HG03432 (cell line): ENCODE data around the gene AP2A2.

Experiments
- ATAC-seq: cut with Tn5 transposase; IDR thresholded peaks from one replicate; pipeline ENCODE4 v1.9.1; 2021; ENCODE audit warnings: mild to moderate bottlenecking, moderate library complexity; ENCODE audit not compliant: unreplicated experiment

Gene AP2A2

DNA sequence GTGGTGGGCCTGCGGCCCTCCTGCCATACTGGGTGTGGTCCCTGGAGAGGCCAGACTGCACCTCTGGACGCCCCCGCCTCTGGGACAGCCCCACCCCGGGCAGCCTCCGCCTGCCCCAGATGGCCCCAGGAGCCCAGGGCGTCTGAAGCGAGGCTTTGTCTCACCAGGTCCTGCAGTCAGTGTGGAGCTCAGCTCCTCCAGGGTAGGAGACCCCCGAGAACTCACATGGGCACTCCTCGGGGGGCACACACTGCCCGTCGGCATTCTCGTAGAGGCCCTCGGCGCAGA is 100.4 kb downstream of the AP2A2 start:
- no peak for ATAC-seq

DNA sequence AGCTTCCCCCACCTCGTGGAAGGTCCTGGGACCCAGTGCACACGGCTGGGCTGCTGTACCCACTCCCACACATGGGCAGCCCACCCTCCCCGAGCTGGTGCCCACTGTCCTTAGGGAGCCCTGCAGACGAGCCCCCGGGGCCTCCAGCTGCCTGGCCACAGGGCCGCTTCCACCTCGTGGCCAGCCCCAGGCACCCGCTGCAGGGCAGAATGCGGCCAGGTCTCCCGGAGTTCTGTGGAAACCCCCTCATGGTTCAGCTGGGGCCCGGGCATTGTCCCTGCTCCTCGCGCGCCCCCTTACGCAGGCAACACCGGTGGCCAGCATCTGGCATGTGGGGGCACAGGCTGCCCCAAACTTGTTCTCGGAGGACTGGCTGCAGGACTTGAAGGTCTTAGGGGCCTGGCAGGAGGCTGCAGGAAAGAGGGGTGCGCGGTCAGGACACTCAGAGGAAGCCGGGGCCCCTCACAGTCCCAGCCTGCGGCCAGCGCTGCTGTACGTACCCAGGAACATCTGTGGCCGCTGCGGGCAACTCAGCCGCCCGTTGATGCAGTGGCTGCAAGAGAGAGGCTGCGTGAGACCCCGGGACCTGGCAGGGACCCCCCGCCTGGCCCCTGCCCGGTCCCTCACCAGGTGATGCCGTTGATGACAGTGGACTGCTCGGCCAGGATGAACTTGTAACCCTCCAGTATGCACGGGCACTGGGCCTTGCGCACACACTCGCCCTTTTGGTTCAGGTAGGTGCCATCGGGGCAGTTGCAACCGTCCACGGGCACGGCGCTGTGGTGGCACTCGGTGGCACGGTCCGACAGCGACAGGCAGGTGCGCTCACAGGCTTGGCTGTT is 101.2 kb downstream of the AP2A2 start:
- ATAC-seq = no peak

DNA sequence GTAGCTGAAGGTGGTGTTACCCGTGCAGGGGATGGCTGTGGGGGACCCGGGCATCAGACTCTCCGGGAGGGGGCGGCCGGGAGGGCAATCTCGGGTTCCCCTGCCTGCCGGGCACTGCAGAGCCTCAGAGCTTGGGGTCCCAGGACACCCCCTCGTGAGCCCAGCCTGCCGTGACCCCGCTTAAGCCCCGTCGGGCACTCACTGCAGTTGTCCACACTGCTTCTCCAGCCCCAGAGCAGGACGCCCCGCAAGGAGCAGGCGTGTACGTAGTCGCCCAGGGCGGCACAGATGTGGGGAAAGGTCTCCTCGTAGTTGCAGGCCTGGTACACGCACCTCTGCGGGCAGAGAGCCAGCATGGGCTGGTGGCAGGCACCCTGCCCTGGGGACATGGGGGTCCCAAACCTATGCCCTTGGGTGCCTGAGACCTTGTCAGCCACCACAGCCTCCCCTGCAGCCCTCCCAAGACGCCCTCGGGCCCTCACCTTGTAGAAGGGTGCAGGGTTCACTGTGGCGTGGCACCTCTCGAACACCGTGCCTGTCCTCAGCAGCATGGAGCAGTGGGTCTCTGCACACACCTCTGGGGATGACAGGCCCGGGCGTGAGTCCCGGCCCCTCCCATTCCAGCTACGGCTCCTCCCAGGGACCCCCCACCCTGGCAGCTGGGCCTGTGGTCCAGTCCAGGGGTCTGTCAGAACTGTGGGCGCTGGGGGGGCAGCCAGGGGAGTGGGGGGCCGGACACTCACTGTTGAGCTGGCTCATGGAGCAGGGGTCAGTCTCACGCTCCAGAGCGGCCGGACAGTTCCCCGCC is 102.0 kb downstream of the AP2A2 start:
- no peak for ATAC-seq

DNA sequence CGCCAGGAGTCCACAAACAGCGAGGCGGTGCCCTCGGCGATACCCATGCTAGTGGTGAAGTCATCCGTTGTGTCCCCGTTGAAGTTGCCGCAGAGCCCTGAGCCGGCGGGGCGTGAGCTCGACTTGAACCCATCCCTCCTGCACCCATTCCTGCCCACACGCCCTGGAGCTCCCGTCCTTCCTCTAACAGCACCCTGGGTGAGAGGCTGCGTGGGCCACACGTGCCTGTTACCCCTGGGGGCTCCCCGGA is 102.5 kb downstream of the AP2A2 start:
- ATAC-seq = no peak

DNA sequence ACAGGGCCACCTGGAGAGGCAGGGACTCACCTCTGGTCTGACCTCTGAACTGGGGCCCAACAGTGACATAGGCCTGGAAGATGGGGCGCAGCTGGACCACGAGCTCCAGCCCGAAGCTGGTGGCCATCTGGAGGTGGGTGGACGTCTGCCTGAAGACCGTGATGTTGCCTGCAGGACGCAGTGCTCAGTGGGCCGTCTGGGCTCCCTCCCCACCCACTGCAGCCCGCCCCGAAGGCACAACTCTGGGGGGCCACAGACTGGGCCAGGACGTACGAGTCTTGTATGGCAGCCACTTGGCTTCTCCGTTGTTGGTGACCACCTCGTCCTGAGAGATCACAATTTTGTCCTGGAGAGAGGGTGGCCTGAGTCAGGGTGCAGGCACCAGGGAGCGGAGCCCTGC is 102.9 kb downstream of the AP2A2 start:
- no peak for ATAC-seq

DNA sequence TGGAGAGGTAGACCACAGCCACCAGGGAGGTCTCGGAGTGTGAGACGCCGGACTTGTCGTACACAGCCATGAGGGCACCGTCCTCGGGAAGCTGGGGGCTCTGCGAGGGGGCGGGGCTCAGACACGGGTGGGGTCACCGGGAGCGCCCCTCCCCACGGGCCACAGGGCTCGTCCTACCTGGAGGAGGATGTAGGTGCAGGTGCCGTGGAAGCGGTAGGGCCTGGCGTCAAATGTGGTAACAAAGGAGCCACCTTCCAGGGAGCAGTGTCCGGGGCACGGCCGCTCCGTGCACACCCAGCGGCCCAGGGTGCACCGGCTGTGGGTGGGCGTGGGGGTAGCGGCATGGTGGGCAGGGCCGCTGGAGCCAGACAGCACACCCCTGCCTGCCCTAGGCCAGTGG is 103.4 kb downstream of the AP2A2 start:
- no peak for ATAC-seq

DNA sequence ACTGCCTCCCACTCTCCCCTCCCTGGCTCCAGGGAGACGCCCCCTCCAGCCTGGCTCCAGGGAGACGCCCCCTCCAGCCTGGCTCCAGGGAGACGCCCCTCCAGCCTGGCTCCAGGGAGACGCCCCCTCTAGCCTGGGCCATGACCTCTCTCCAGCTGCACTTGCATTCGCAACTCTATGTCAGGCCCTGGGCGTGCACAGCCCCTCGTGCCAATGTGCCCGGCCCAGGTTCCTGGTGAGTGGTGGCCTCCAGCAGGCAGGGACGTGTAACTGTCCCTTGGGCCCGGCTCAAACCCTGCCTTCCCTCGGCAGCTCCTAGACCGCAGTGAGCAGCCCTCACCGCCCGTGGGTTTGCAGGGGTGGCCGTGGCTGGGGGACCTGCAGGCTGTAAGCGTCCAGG is 104.0 kb downstream of the AP2A2 start:
- no peak for ATAC-seq

DNA sequence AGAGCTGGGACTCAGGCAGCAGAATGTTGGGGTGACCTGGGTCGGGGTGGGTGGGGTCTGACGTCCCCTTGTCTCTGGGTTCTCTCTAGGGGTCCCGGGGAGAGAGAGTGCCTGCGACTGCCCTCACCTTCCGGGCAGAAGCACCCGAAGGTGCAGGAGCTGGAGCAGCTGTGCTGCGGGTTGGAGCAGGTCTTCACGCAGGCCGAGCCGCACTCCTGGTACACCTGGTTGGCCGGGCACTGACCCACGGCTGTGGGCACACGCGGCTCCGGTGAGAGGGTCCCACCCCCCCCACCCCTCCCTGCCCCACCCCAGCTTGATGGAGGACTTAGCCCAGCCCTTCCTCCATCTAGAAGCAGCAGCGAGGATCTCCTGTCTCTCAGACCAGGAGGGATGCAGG is 104.4 kb downstream of the AP2A2 start:
- no peak for ATAC-seq

DNA sequence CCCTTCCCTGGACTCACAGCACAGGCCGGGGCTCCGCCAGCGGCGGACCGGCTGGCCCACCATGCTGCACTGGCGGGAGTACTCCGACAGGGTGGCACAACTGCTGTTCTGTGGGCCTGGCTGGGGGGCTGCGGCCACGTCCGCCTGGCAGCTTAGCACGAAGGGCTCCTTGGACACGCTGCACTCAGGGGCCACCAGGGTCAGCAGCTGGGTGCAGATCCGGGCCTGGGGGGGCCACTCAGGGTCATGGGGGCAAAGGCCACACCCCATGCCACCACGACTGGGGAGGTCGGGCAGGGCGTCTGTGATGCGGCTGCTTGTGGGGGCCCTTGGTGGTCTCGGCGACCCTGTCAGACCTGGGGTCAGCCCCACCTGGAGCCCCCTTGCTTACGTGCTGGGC is 104.9 kb downstream of the AP2A2 start:
- no peak for ATAC-seq

DNA sequence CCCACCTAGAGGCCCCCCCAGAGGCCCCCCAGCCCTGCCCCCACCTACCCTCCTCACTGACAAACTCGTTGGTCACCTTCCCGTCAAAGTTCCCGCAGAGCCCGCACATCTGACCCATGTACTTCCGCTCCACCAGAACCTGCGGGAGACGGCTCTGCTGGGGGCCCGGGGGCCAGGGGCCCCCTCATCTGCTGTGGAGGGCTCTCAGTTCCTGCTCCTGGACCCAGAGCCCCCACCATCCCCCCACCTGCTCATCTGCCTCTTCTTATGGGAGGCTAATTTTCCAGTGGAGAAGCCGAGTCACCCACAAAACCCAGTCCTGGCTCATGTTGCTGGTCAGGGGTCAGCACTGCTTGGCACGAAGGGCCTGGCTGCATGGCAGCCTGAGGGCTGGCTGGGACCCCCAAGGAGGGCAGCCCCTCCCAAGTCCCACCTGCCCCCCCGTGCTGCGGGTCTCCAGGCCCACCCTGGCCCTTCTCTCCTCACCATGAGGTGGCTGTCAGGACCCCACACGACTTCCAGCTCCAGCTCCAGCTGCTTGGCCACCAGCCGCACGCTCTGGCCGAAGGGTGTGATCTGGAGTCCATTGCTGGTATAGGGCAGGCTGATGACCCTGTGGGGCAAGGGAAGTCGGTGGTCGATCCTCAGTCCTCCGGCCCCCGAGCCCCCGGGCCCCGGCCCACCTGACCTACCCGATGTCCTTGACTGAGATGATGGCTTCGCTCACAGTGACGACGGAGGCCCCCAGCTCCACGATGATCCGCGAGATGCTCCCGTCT is 105.6 kb downstream of the AP2A2 start:
- no peak for ATAC-seq

DNA sequence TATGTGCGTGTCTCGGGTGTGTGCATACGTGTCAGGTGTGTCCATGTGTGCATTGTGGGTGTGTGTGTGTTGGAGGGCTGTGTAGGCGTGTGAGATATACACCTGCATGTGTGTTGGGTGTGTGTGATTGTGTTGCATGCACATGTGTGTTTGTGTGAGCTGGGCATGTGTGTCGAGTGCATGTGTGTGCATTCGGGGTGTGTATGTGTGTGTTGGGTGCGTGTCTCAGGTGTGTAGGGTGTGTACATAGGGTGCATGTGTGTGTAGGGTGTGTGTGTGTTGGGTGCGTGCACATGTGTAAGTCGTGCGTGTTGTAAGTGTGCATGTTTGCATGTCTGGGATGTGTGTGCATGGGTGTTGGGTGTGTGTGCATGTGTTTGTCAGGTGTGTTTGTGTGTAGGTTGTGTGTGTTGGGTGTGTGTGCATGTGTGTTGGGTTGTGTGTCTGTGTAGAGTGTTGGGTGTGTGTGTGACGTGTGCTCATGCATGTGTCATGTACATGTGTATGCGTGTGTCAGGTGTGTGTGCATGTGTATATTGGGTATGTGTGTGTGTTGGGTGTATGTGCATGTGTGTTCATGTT is 106.7 kb downstream of the AP2A2 start:
- ATAC-seq = no peak

DNA sequence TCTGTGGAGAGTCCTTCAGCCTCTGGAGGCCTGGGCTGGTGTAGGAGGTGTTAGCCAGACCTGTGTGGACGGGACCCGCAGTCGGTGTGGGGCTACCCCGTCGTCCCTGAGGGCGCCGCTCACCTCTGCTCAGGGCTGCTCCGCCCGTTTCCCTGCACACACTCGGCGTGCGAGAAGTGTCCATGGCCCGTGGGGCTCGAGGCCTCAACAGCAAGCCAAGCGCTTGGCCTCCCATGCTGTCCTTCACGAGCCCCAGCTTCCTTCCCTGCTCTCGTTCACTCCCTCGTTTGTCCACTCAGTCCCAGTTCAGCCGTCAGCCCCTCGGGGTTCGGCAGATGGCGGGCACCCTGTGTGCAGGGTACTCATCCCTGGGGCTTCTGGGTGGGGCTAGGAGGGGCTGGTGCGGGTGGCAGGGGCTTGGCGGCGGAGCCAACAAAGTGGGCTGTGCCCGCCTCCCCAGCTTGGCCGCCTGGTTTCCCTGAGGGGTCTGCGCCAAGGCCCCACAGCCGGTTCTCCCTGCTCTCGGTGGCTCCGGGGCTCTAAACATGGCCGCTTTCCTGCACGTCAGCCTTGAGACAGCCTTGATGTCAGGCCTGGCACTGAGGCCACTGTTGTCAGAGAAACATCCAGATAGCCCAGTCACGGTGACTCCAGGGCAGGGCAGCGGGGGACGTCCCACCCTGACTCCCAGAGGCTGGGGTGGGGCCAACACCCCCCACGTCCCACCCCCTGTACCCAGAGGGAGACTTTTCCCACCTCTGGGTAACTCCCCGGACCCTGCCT is 107.5 kb downstream of the AP2A2 start:
- ATAC-seq = no peak

DNA sequence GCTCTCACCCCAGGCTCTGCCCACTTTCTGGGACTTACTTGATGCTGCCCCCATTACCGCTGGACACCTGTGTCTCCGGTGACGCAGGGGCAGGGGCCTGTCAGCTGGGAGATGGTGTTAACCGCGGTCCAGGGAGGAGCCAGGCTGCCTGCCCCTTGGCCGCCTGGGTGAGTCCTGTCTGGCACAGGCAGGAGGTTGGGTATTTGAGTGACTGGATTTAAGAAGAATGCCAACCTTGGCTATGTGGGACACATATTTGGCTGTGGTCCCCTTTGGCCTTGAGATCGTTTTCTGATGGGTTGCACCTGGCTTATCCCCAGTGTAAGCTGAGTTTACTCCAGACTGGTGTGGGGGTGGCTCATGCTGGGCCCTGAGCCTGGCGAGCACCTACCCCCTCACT is 108.3 kb downstream of the AP2A2 start:
- no peak for ATAC-seq

DNA sequence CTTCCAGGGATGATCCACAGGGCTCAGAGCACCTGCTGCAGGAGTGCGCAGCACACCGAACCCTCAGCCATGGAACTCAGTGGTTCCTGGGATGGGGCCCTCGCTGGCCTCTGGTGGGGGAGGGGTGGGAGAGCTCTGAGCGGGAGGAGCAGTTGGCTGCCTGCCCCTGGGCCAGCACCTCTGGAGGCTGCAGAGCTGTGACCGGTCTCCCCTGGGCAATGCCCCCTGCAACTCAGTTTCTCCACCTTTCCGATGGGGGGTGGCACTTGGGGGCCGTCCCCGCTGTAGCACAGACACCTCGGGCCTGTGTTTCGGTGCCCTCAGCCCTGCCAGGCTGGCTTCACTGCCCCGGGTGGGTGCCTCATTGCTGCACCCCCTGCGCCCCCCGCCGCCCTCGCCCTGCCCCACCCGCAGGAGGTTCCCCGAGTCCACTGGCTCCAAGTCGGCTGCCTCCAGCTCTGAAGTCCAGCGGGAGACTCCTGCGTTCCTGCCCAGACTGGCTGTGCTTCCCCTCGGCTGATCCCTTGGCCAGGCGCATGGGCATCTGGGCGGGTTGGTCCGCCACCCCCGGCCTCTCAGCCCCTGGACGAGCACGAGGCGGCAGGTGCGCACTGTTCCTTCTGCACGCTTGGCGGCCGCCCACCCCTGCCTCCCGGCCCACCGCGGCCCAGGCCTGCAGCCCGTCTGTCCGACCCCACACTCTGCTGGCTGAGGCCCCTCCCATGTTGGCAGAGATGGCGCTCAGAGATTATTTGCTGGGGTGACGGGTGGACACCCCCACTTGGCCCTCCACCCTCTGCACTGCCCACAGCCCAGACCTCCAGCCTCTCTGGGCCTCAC is 109.0 kb downstream of the AP2A2 start:
- no peak for ATAC-seq

DNA sequence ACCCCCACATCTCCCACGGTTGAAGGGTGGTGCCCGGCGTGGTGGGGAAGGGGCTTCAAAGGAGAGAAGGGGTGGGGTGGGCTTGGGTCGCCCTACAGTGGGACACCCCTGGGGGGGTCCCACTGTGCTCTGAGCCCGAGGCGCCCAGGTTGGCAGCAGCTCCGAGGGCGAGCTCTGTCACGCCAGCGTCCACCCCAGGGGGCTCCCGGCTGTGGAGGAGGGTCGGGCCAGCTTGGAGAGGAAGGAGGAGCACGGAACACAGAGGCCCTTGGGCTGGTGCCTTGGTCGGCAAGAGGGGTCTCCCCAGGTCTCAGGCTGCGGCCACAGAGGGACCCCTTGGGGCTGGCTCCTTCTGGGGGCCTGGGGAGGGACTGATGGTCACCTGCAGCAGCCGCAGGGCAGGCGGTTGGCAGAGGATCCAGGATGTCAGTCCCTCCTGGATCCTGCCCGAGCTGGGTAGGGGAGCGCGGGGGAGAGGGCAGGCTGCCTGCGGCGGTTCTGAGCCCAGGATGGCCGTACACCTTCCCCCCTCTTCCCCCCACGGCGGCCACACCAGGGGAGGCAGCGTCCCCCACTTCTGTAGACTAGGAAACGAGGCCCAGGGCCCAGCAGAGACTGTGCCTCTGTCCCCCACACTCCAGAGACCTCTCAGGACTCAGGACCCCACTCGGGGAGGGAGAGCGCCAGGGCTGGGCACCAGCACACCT is 110.1 kb downstream of the AP2A2 start:
- no peak for ATAC-seq

DNA sequence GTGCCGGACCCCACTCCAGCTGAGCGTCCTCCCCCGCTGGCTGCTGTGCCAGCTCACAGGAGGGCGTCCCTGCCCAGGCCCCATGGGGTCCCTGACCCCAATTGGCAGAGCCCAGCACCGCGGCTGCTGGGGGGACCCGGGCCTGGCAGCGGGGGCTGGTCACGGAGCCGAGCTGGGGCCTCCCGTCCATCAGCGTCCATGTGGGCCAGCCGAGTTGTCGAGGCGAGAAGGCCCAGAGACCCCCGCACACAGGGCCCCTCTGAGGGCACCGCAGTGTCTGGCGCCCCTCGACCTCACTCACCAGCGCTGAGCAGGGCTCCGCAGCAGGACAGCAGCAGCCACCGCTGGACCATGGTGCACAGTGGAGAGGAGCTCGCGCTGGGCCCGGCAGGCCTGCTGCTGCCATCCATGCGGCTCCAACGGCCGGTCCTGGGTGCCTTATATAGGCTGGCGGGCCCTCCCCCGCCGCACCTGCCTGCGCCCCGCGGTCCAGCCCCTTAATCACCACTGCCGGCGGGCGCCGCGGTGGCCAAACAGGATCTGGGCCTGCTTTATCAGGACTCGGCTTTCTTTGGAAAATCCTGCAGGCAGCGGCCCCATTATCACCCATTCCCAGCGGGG is 110.7 kb downstream of the AP2A2 start, which contains the start of gene MUC6:
Gene MUC6 (minus strand): TSS at position 416 of the 621 bp plus-strand sequence. CDS start 63 bp downstream, at position 353.
- no peak for ATAC-seq

DNA sequence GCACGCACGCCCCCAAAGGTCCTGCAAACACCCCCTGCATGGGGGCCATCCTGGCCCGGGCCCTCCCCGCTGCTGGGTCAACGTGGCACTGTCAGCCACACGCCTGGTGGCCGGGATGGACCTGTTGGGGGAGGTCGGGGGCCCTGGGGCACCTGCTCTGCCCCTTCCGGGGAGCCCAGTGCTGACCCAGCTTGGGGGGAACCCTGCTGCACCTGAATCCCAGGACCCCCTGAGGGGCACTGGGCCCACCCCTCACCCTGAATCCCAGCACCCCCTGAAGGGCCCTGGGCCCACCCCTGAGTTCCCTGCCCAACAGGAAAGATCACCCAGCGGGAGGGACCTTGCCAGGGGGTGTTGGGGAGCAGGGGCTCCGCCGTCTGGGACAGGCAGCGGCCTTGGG is 111.3 kb downstream of the AP2A2 start:
- ATAC-seq = no peak

DNA sequence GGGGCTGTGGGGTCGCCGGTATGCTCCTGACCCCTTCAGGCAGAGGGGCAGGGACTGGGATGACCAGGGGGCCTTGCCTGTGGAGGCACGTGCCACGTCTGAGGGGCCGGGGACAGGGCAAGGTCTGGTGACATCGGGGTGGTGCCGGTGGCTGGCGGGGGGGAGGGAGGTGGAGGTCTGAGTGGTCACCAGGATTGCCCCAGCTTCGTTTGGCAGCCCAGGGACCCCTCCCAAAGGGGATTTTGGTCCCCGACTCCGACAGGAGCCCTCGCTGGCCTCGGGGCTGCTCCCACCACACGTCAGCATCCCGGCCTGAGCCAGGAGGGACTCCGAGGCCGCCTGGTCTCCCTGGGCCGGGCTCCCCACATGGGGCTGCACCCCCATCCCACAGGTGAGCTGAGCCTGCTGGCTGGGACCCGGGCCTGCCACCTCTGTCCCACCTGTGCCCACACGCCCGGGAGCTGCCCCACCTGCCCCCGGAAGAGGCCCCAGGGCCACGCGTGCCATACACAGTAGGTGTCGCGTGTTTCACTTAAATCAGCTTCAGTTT is 111.9 kb downstream of the AP2A2 start:
- no peak for ATAC-seq

DNA sequence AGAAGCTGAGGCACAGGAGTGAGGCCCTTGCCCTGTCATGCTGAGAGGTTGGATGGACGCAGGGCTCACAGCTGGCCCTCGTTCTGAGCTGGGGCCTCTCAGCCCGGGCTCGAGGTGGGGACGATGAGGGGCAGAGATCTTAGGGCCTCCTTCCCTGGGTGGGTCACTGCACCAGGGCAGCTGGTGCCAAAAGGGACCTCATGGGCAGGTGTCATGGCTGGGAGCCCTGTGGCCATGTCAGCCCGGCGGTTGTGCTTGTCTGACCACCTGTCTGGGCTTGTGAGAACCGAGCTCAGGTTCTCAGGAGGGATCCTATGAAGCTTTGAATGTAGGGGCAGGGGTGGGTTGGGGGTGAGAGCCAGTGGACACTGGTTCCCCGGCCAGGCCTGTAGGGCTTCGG is 112.7 kb downstream of the AP2A2 start:
- no peak for ATAC-seq
